ENCODE measurements around the gene MYH11.
A peak's percentile ranks its signal among the peaks of the same experiment; 100 is the strongest.

Gene MYH11

GRCh38 chr16:15856901-15857698 is at the start of gene MYH11:
Gene MYH11, minus strand, starts transcription at chr16:15857028. Its CDS starts 18,776 bp downstream, at chr16:15838252.
- TF ChIP-seq CEBPB (IDR thresholded peaks at IDR 0.05), result no peak
- TF ChIP-seq ZBTB7A (IDR thresholded peaks at IDR 0.05; ENCODE audit: low read depth), result 0 out of 2 replicates have a peak, but pooled peaks have one; percentile 30

GRCh38 chr16:15906439-15906838 is 49.6 kb upstream of the MYH11 start:
- no peak for TF ChIP-seq EGR1 (IDR thresholded peaks at IDR 0.05)
- TF ChIP-seq TAF1 (IDR thresholded peaks at IDR 0.05; ENCODE audit: low read depth), result no peak
- no peak for TF ChIP-seq EP300 (IDR thresholded peaks at IDR 0.05; ENCODE audit: borderline replicate concordance)

GRCh38 chr16:15903960-15904359 is 47.1 kb upstream of the MYH11 start:
- TF ChIP-seq YY1 (IDR thresholded peaks at IDR 0.05; ENCODE audit: low read depth) (no peak), USF1 (IDR thresholded peaks at IDR 0.05) (no peak), TEAD4 (IDR thresholded peaks at IDR 0.05) (no peak), REST (IDR thresholded peaks at IDR 0.05; ENCODE audit: low read depth) (no peak), CREB1 (IDR thresholded peaks at IDR 0.05; ENCODE audit: low read depth) (no peak), FOXM1 (IDR thresholded peaks at IDR 0.05; ENCODE audit: borderline replicate concordance, low read depth) (no peak), EP300 (IDR thresholded peaks at IDR 0.05; ENCODE audit: borderline replicate concordance) (no peak), TCF12 (IDR thresholded peaks at IDR 0.05; ENCODE audit: low read depth) (no peak), RAD21 (IDR thresholded peaks at IDR 0.05; ENCODE audit: low read depth) (no peak)

- TF ChIP-seq ZBTB7A (IDR thresholded peaks at IDR 0.05; ENCODE audit: low read depth) (no peak), YY1 (IDR thresholded peaks at IDR 0.05; ENCODE audit: low read depth) (no peak), EP300 (IDR thresholded peaks at IDR 0.05; ENCODE audit: borderline replicate concordance) (no peak), USF1 (IDR thresholded peaks at IDR 0.05) (no peak), TEAD4 (IDR thresholded peaks at IDR 0.05) (no peak), CREB1 (IDR thresholded peaks at IDR 0.05; ENCODE audit: low read depth) (no peak), FOXM1 (IDR thresholded peaks at IDR 0.05; ENCODE audit: borderline replicate concordance, low read depth) (no peak), TCF12 (IDR thresholded peaks at IDR 0.05; ENCODE audit: low read depth) (no peak), MAX (IDR thresholded peaks at IDR 0.05) (no peak), EGR1 (IDR thresholded peaks at IDR 0.05) (no peak), NFIC (IDR thresholded peaks at IDR 0.05) (no peak), CEBPB (IDR thresholded peaks at IDR 0.05) (no peak), RAD21 (IDR thresholded peaks at IDR 0.05; ENCODE audit: low read depth) (no peak), REST (IDR thresholded peaks at IDR 0.05; ENCODE audit: low read depth) (no peak), TAF1 (IDR thresholded peaks at IDR 0.05; ENCODE audit: low read depth) (no peak)
Measured at GRCh38 chr16:15900901-15901500, 44.2 kb upstream of the MYH11 start.

- TF ChIP-seq TCF12 (IDR thresholded peaks at IDR 0.05; ENCODE audit: low read depth), result no peak
- no peak for TF ChIP-seq FOXM1 (IDR thresholded peaks at IDR 0.05; ENCODE audit: borderline replicate concordance, low read depth)
- TF ChIP-seq CREB1 (IDR thresholded peaks at IDR 0.05; ENCODE audit: low read depth), result no peak
- TF ChIP-seq TEAD4 (IDR thresholded peaks at IDR 0.05), result no peak
- no peak for TF ChIP-seq EGR1 (IDR thresholded peaks at IDR 0.05)
- TF ChIP-seq ZBTB7A (IDR thresholded peaks at IDR 0.05; ENCODE audit: low read depth), result no peak
- TF ChIP-seq RAD21 (IDR thresholded peaks at IDR 0.05; ENCODE audit: low read depth), result no peak
- TF ChIP-seq REST (IDR thresholded peaks at IDR 0.05; ENCODE audit: low read depth), result no peak
- no peak for TF ChIP-seq CEBPB (IDR thresholded peaks at IDR 0.05)
- no peak for TF ChIP-seq NFIC (IDR thresholded peaks at IDR 0.05)
- TF ChIP-seq EP300 (IDR thresholded peaks at IDR 0.05; ENCODE audit: borderline replicate concordance), result no peak
- no peak for TF ChIP-seq MAX (IDR thresholded peaks at IDR 0.05)
- no peak for TF ChIP-seq TAF1 (IDR thresholded peaks at IDR 0.05; ENCODE audit: low read depth)
- TF ChIP-seq USF1 (IDR thresholded peaks at IDR 0.05), result no peak
- TF ChIP-seq YY1 (IDR thresholded peaks at IDR 0.05; ENCODE audit: low read depth), result no peak
Measured at GRCh38 chr16:15900357-15900756, 43.5 kb upstream of the MYH11 start.

Measured in Ishikawa (cell line).